Fibroblast of lung (primary cell): ENCODE data around the gene TNRC6A. TPM values are rescaled to one million over a fixed set of nuclear protein-coding genes. Genes with fewer than 3 reads are reported as not detected.
A peak's percentile ranks its signal among the peaks of the same experiment; 100 is the strongest.

ENCODE experiments used
- DNase-seq, 2 donors: peaks; one replicate each; pipeline versions ENCODE4 v3.0.0 to v3.0.0-alpha.2; 2010; ENCODE audit warnings: low read depth in 2 of 2
- H2AFZ ChIP-seq: 2 replicates; pipeline ENCODE4 v1.5.1; 2012; ENCODE audit warnings: low read length, control low read depth, inconsistent platforms
- H3K27ac ChIP-seq: 2 replicates; pipeline ENCODE4 v1.5.1; 2011; ENCODE audit warnings: low read length, control low read depth; ENCODE audit not compliant: insufficient read depth
- H3K27me3 ChIP-seq: 2 replicates; pipeline ENCODE4 v1.5.1; 2011; ENCODE audit warnings: mild to moderate bottlenecking, low read length; ENCODE audit not compliant: control insufficient read depth, insufficient read depth
- H3K36me3 ChIP-seq: 2 replicates; pipeline ENCODE4 v1.5.1; 2011; ENCODE audit warnings: low read length; ENCODE audit not compliant: control insufficient read depth, insufficient read depth
- H3K4me1 ChIP-seq: 2 replicates; pipeline ENCODE4 v1.5.1; 2011; ENCODE audit warnings: low read length; ENCODE audit not compliant: control insufficient read depth, insufficient read depth; ENCODE audit errors: extremely low read depth
- H3K4me2 ChIP-seq: 2 replicates; pipeline ENCODE4 v1.5.1; 2011; ENCODE audit warnings: low read length, control low read depth; ENCODE audit not compliant: insufficient read depth; ENCODE audit errors: extremely low read depth
- H3K4me3 ChIP-seq, 4 experiments: fragments of 200-600 bp in 1 of 4; sonication (generic) in 1 of 4; replicated peaks in 1 of 4; 2 replicates each; pipeline ENCODE4 v1.5.1; 2011 to 2016; ENCODE audit warnings: low read length in 4 of 4, low read depth in 3 of 4, mild to moderate bottlenecking in 3 of 4, control low read depth in 2 of 4, inconsistent platforms in 1 of 4, mixed read lengths in 1 of 4; ENCODE audit not compliant: insufficient read depth in 1 of 4; ENCODE audit errors: control extremely low read depth in 1 of 4
- H3K79me2 ChIP-seq: 2 replicates; pipeline ENCODE4 v1.5.1; 2012; ENCODE audit warnings: mild to moderate bottlenecking, low read length, inconsistent platforms; ENCODE audit not compliant: control insufficient read depth, insufficient read depth
- H3K9ac ChIP-seq: 2 replicates; pipeline ENCODE4 v1.5.1; 2011; ENCODE audit warnings: mild to moderate bottlenecking, low read length, control low read depth; ENCODE audit not compliant: insufficient read depth
- H3K9me3 ChIP-seq: 2 replicates; pipeline ENCODE4 v1.5.1; 2012; ENCODE audit warnings: low read depth, low read length; ENCODE audit not compliant: control insufficient read depth, insufficient read depth
- H4K20me1 ChIP-seq: 2 replicates; pipeline ENCODE4 v1.5.1; 2011; ENCODE audit warnings: low read length; ENCODE audit not compliant: control insufficient read depth, insufficient read depth; ENCODE audit errors: extremely low read depth
- CTCF ChIP-seq, 2 donors: IDR thresholded peaks in 1 of 2; conservative IDR thresholded peaks in 1 of 2; 1 replicate in 1 of 2; 2 replicates in 1 of 2; pipeline ENCODE4 v1.5.1; 2011 to 2012; ENCODE audit warnings: low read length in 2 of 2, control low read depth in 1 of 2, inconsistent platforms in 1 of 2, low read depth in 1 of 2, mild to moderate bottlenecking in 1 of 2
- EZH2 ChIP-seq: IDR thresholded peaks from 2 replicates; pipeline ENCODE4 v1.5.1; 2012; ENCODE audit warnings: low read length, control low read depth, mild to moderate bottlenecking; ENCODE audit errors: missing control alignments
- polyA plus RNA-seq, 2 donors: library from polyadenylated mRNA; depleted of rRNA in 1 of 2; stranded (reverse) in 1 of 2; unstranded in 1 of 2; fragments of >200 nt; gene quantifications; 2 replicates each; pipeline ENCODE4 v1.2.1, GENCODE V29; 2011 to 2012; ENCODE audit warnings: missing spikeins in 1 of 2
- total RNA-seq: library from RNA; depleted of rRNA; stranded (reverse); fragments of >200 nt; gene quantifications from 2 replicates; pipeline ENCODE4 v1.2.1, GENCODE V29; 2014

Gene TNRC6A
- total and polyA plus RNA-seq, 2 donors (not counting 1 experiment from before 2014, with no cell fraction given), result 49.4 to 51.5 TPM

- no peak overlapping the region for H2AFZ ChIP-seq
- TF ChIP-seq EZH2 (no peak), CTCF (conservative IDR thresholded peaks at IDR 0.05 in 1 of 2, IDR thresholded peaks at IDR 0.05 in 1 of 2; ENCODE audit: low read depth in 1 of 2, low read length in 2 of 2) (no peak)
These were observed 41.1 kb upstream of the TNRC6A start for GRCh38 chr16:24688359-24688758.

GRCh38 chr16:24689128-24689527, 40.3 kb upstream of the TNRC6A start:
- Histone ChIP-seq H4K20me1 (no peaks in the 10 kb centered on the region), H3K4me2 (no peak overlapping the region), H3K27me3 (no peaks in the 10 kb centered on the region), H3K27ac (no peak overlapping the region), H3K79me2 (no peaks in the 10 kb centered on the region), H3K4me1 (peaks cover 8% of the 10 kb centered on the region), H3K9me3 (no peaks in the 10 kb centered on the region), H3K9ac (no peak overlapping the region), H3K4me3 (no peak overlapping the region), H3K36me3 (no peaks in the 10 kb centered on the region), H2AFZ (no peak overlapping the region)
- peak; percentile 44 to 61 for DNase-seq
- no peak for TF ChIP-seq EZH2
- TF ChIP-seq CTCF (conservative IDR thresholded peaks at IDR 0.05 in 1 of 2, IDR thresholded peaks at IDR 0.05 in 1 of 2; ENCODE audit: low read depth in 1 of 2, low read length in 2 of 2), result peak; percentile 60 to 86

More at GRCh38 chr16:24688359-24688758, 41.1 kb upstream of the TNRC6A start:
- no peak overlapping the region for H3K4me2 ChIP-seq
- no peaks in the 10 kb centered on the region for H3K9me3 ChIP-seq
- H3K9ac ChIP-seq, result no peak overlapping the region
- no peaks in the 10 kb centered on the region for H3K27me3 ChIP-seq
- H3K4me1 ChIP-seq, result peaks cover 8% of the 10 kb centered on the region
- H3K4me3 ChIP-seq, result no peak overlapping the region
- no peak overlapping the region for H3K27ac ChIP-seq
- H3K36me3 ChIP-seq, result no peaks in the 10 kb centered on the region
- H3K79me2 ChIP-seq, result no peaks in the 10 kb centered on the region
- DNase-seq, result no peak
- H4K20me1 ChIP-seq, result no peaks in the 10 kb centered on the region

GRCh38 chr16:24692854-24693253, 36.6 kb upstream of the TNRC6A start:
- TF ChIP-seq CTCF (conservative IDR thresholded peaks at IDR 0.05 in 1 of 2, IDR thresholded peaks at IDR 0.05 in 1 of 2; ENCODE audit: low read depth in 1 of 2, low read length in 2 of 2), result no peak
- no peak for TF ChIP-seq EZH2
- no peak overlapping the region for H3K4me2 ChIP-seq
- H3K9ac ChIP-seq, result no peak overlapping the region
- H2AFZ ChIP-seq, result no peak overlapping the region
- H3K36me3 ChIP-seq, result no peaks in the 10 kb centered on the region
- H3K4me3 ChIP-seq, result no peak overlapping the region
- DNase-seq, result no peak
- H3K27ac ChIP-seq, result no peak overlapping the region
- no peaks in the 10 kb centered on the region for H4K20me1 ChIP-seq
- no peaks in the 10 kb centered on the region for H3K9me3 ChIP-seq
- H3K27me3 ChIP-seq, result no peaks in the 10 kb centered on the region
- no peaks in the 10 kb centered on the region for H3K79me2 ChIP-seq
- no peaks in the 10 kb centered on the region for H3K4me1 ChIP-seq
